GM18951 (cell line): ENCODE data around the gene MAPT.

ENCODE experiments used
- POLR2A ChIP-seq: IDR thresholded peaks from 4 replicates; pipeline ENCODE4 v1.6.1; 2011; ENCODE audit warnings: mild to moderate bottlenecking; ENCODE audit not compliant: insufficient read length, insufficient read depth; ENCODE audit errors: extremely low read depth
- in situ Hi-C: fragments of 300-500 bp; cut with MboI; formaldehyde crosslinking; loops from one replicate; pipeline ENCODE4 v1.12.0; 2022; ENCODE audit warnings: low sequenced_read_pairs, mixed read lengths, inconsistent platforms; ENCODE audit not compliant: unreplicated experiment

The MAPT gene

DNA sequence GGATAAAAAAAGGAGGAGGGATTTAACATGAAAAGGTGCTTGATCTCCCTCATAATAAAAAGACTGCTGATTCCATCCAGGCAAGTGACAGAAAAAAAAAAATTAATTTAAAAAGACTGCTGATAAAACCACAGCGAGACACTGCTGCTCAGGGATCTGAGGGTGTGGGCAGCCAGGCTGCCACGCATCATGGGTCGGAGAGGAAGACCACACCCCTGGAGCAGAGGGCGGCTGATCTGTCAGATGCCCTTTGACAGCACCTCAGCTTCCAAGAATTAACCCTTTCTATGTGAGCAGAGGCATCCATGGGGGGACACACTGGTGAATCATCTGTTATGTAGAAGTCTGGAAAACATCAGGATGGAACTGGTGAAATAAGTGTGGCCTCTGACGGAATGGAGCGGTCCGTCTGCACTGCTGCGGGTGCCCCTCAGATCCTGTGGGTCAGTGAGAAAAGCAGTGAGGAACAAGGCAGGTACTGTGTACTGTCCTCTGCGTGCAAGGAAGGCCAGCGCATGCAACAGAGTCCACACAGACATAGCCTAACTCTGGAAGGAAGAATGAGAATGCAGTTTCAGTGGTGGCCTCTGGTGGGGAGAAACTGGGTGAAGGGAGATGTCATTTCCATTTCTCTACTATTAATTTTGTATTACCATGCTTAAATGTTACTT lies 19.8 kb downstream of the MAPT start:
- no peak for TF ChIP-seq POLR2A
- in situ Hi-C loops, result no loop called here

DNA sequence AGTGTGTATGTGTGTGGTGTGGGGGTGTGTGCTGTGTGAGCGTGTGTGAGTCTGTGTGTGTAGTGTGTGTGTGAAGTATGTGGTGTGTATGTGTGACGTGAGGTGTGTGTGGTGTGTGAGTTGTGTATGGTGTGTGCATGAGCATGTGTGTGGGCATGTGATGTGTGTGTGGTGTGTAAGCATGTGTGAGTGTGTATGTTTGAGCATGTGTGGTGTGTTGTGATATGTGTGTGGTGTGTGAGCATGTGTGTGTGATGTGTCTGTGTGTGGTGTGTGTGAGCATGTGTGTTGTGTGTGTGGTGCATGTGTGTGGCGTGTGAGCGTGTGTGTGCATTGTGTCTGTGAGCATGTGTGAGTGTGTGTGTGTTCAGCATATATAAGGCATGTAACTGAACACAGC lies 20.9 kb downstream of the MAPT start:
- no peak for TF ChIP-seq POLR2A
- in situ Hi-C loops, result no loop called here

GRCh38 chr17:45917081-45917480 lies 22.7 kb downstream of the MAPT start:
- no peak for TF ChIP-seq POLR2A

DNA sequence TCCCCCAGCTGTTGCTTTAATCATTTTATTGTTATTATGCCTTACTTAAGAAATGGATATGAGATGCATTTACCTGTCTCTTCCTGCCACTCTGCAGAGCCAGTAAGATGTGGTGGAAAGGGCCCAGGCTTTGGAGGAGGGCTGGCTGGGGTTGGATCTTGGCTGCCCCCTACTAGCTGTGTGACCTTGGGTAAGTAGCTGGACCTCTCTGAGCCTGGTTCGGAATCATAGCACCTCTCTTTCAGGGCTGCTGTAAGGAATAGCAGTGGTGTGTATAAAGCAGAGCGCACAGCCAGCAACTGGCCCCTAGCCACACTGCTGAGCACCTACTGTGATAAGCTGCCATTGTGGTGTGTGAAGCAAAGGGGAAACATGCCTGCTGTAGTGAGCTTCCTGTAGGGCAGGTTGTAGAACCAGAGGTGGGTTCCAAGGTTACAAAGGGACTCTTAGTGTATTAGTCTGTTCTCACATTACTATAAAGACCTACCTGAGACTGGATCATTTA lies 23.9 kb downstream of the MAPT start:
- in situ Hi-C loops, result no loop called here
- no peak for TF ChIP-seq POLR2A

More at GRCh38 chr17:45917081-45917480, 22.7 kb downstream of the MAPT start:
- in situ Hi-C loops, result no loop called here

DNA sequence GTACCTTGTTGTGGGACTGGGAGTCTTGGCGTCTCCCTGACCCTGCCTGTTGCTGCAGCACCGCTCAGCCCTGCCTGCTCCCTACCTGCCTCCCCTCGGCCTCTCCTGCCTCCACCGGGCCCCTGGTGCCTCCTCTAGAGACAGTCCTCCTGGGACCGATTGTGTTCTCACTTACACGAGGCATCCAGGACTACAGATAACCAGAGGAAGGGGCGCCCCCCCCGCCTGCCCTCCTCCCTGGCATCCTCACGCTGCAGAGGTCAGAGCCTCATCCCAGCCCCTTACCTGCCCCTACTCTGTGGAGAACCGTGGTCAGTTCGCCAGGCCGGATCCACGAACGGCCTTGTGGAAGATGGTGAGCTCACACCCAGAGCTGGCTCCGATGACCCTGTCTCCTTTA lies 24.8 kb downstream of the MAPT start:
- in situ Hi-C loops, result no loop called here
- no peak for TF ChIP-seq POLR2A

DNA sequence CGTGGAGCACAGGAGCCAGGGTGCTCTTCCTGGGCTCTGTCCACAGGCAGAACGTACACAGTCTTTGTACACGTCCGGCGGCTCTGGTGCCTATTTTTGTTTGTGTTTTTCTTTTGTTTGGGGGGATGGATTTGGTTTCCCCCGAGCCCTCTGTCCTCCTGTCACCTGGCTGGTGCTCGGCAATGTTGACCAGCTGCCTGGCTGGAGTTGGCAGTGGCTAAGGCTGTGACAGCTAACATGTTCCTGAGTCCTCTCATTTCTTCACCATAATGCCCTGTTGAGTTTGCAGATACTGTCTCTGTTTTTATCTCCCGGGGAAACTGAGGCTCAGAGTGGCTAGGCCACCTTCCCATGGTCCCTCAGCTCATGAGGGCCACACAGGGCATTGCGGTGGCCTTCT lies 25.7 kb downstream of the MAPT start:
- in situ Hi-C loops, result no loop called here
- TF ChIP-seq POLR2A, result no peak

GRCh38 chr17:45923511-45924268 lies 29.3 kb downstream of the MAPT start:
- in situ Hi-C loops, result no loop called here
- TF ChIP-seq POLR2A, result no peak

DNA sequence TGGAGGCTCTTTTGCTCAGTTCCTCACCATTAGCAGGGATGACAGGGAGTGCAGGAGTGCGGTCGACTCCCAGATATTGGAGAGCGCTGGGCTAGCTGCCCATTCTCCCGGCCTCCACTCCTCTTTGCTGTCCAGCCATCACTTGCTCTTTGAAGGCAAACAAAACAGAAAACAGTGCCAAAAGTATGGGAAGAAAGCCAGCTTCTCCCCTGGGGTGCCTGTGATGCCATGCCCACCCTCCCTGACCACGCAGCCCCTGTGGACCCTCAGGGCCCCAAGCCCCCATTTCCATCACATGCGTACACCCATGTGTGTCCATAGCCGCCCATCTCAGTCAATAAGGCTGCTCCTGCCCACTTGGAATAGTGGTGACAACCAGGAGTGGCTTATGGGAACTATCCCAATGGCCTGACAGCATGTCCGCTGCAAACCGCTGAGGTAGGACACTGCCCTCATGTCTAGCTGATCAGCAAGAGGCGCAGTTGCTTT lies 30.0 kb downstream of the MAPT start:
- in situ Hi-C loops, result no loop called here
- TF ChIP-seq POLR2A, result no peak

GRCh38 chr17:45925311-45925710 lies 31.0 kb downstream of the MAPT start:
- TF ChIP-seq POLR2A, result no peak
- in situ Hi-C loops, result no loop called here

GRCh38 chr17:45927247-45927646 lies 32.9 kb downstream of the MAPT start:
- TF ChIP-seq POLR2A, result no peak
- in situ Hi-C loops, result no loop called here

GRCh38 chr17:45929344-45929743 lies 35.0 kb downstream of the MAPT start:
- TF ChIP-seq POLR2A, result no peak
- in situ Hi-C loops, result no loop called here

DNA sequence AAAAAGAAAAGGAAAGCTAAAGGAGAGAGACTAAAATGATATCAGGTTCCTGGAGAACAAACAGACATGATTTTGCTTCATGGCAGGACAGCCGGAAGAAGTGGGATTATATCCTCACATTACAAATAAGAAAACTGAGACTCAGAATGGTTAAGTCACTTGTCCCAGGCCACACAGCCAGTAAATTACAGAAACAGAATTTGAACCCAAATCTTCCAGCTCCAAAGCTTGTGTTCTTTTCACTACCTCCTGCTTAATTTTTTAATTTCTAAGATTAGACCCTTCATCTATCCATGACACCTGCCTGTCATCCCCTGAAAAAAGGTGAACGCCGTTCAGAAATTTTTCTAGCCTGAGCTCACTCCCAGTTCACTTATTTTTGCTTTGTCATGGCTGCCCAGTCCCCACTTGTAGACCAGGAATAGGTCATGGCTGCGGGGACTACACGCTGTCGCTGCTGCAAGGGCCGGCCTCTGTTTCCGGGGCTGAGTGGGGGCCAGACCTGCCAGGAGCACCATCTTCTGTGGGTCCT lies 36.1 kb downstream of the MAPT start:
- no peak for TF ChIP-seq POLR2A
- in situ Hi-C loops, result no loop called here

- in situ Hi-C loops, result no loop called here
- TF ChIP-seq POLR2A, result no peak
These were observed 37.3 kb downstream of the MAPT start for GRCh38 chr17:45931677-45932076.
